ENCODE measurements around the gene CENPP. TPM values are rescaled to one million over a fixed set of nuclear protein-coding genes. Genes with fewer than 3 reads are reported as not detected.

The CENPP gene
- total RNA-seq, 1 donor from 2014 or later: 7.7 TPM

- Mint-ChIP-seq H3K9me3 (ENCODE audit: low read depth) (peaks cover 11% of the 10 kb centered on the region), H3K27me3 (ENCODE audit: low read depth) (no peaks in the 10 kb centered on the region), H3K27ac (ENCODE audit: unreplicated experiment) (peak overlapping the region; percentile 37), H3K4me3 (ENCODE audit: unreplicated experiment) (no peak overlapping the region), H3K36me3 (ENCODE audit: low read depth) (peaks cover 12% of the 10 kb centered on the region), H3K4me1 (ENCODE audit: low read depth) (peaks cover 72% of the 10 kb centered on the region)
- DNase-seq (ENCODE audit: low spot score): no peak
- TF ChIP-seq CTCF (IDR thresholded peaks at IDR 0.05): no peak
Observed at GRCh38 chr9:92603100-92603499, 277.3 kb downstream of the CENPP start.

DNA sequence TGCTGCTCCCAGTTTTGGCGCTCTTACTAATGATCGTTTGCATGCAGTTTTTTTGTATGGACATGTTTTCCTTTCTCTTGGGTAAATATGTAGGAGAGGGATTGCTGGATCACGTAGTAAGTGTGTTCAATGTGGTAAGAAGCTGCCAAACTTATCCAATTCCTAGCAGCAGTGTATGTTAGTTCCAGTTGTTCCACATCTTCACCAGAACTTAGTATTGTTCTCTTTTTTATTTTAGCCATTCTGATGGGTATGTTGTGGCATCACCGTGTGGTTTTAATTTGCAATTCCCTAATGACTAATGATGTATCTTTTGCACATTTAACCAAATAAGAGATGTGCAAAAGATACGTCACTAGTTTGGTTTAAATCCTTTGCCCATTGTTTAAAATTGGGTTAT, 278.2 kb downstream of the CENPP start:
- no peak for DNase-seq (ENCODE audit: low spot score)
- Mint-ChIP-seq H3K27ac (ENCODE audit: unreplicated experiment) (peak overlapping the region; percentile 9), H3K36me3 (ENCODE audit: low read depth) (peaks cover 12% of the 10 kb centered on the region), H3K9me3 (ENCODE audit: low read depth) (peaks cover 11% of the 10 kb centered on the region), H3K27me3 (ENCODE audit: low read depth) (no peaks in the 10 kb centered on the region), H3K4me1 (ENCODE audit: low read depth) (peaks cover 75% of the 10 kb centered on the region), H3K4me3 (ENCODE audit: unreplicated experiment) (no peak overlapping the region)
- no peak for TF ChIP-seq CTCF (IDR thresholded peaks at IDR 0.05)

- H3K4me1 Mint-ChIP-seq (ENCODE audit: low read depth): peaks cover 68% of the 10 kb centered on the region
- peaks cover 12% of the 10 kb centered on the region for H3K36me3 Mint-ChIP-seq (ENCODE audit: low read depth)
- H3K9me3 Mint-ChIP-seq (ENCODE audit: low read depth): peaks cover 11% of the 10 kb centered on the region
- no peak overlapping the region for H3K27ac Mint-ChIP-seq (ENCODE audit: unreplicated experiment)
- no peak overlapping the region for H3K4me3 Mint-ChIP-seq (ENCODE audit: unreplicated experiment)
- H3K27me3 Mint-ChIP-seq (ENCODE audit: low read depth): no peaks in the 10 kb centered on the region
- TF ChIP-seq CTCF (IDR thresholded peaks at IDR 0.05): no peak
- no peak for DNase-seq (ENCODE audit: low spot score)
Observed at GRCh38 chr9:92605224-92605623, 279.5 kb downstream of the CENPP start.

- TF ChIP-seq CTCF (IDR thresholded peaks at IDR 0.05): peak; percentile 53
- no peak overlapping the region for H3K4me3 Mint-ChIP-seq (ENCODE audit: unreplicated experiment)
- H3K9me3 Mint-ChIP-seq (ENCODE audit: low read depth): peaks cover 11% of the 10 kb centered on the region
- peaks cover 21% of the 10 kb centered on the region for H3K36me3 Mint-ChIP-seq (ENCODE audit: low read depth)
- H3K27me3 Mint-ChIP-seq (ENCODE audit: low read depth): no peaks in the 10 kb centered on the region
- no peak for DNase-seq (ENCODE audit: low spot score)
- peaks cover 58% of the 10 kb centered on the region for H3K4me1 Mint-ChIP-seq (ENCODE audit: low read depth)
- H3K27ac Mint-ChIP-seq (ENCODE audit: unreplicated experiment): peak overlapping the region; percentile 93
Observed at GRCh38 chr9:92607088-92607487, 281.3 kb downstream of the CENPP start.

DNA sequence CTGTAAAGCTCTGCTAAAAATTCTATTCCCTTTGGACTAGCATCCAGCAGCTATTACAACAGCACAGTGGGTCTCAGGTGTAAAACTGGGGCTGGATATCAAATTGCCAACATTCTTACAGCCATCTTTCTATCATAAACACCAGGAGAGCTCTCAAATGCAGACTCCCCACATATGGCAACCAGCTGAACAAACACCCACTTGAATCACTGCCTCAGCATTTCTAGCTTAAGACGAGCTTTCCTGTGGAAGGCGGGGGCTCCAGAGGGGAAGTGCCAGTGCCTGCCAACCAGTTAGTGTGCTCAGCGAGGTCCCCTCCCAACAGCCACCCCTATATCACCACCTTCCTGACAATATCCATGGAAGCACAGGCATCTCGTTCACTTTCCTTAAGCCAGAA, 282.0 kb downstream of the CENPP start:
- Mint-ChIP-seq H3K36me3 (ENCODE audit: low read depth) (peaks cover 22% of the 10 kb centered on the region), H3K4me3 (ENCODE audit: unreplicated experiment) (no peak overlapping the region), H3K27me3 (ENCODE audit: low read depth) (no peaks in the 10 kb centered on the region), H3K27ac (ENCODE audit: unreplicated experiment) (peak overlapping the region; percentile 93), H3K9me3 (ENCODE audit: low read depth) (peaks cover 11% of the 10 kb centered on the region), H3K4me1 (ENCODE audit: low read depth) (peaks cover 57% of the 10 kb centered on the region)
- DNase-seq (ENCODE audit: low spot score): no peak
- no peak for TF ChIP-seq CTCF (IDR thresholded peaks at IDR 0.05)
